Activated CD4-positive, alpha-beta memory T cell treated with anti-CD3 and anti-CD28 coated beads for 36 hours (primary cell): Measurements from ENCODE around the gene MICAL3. TPM values are rescaled to one million over a fixed set of nuclear protein-coding genes. Genes with fewer than 3 reads are reported as not detected.

Experiments
- CTCF ChIA-PET: fragments of 350-600 bp; sonication (Branson Sonifier 250); formaldehyde crosslinking; loops from one replicate; lab custom pipeline; 2021; ENCODE audit warnings: antibody characterized with exemption, inconsistent platforms; lab: Charles Lee
- POLR2A ChIA-PET: fragments of 350-600 bp; sonication (Branson Sonifier 250); formaldehyde crosslinking; loops from one replicate; lab custom pipeline; 2021; ENCODE audit warnings: antibody characterized with exemption; lab: Charles Lee
- DNase-seq: peaks from one replicate; pipeline ENCODE4 v3.0.0-alpha.2; 2020
- H3K27ac Mint-ChIP-seq: one replicate; pipeline ENCODE4 v1.8.0; 2021; ENCODE audit warnings: mixed read lengths
- H3K27me3 Mint-ChIP-seq: one replicate; pipeline ENCODE4 v1.8.0; 2021; ENCODE audit warnings: mixed read lengths
- H3K36me3 Mint-ChIP-seq: one replicate; pipeline ENCODE4 v1.8.0; 2021; ENCODE audit warnings: mixed read lengths
- H3K4me1 Mint-ChIP-seq: one replicate; pipeline ENCODE4 v1.8.0; 2021; ENCODE audit warnings: low read depth, mixed read lengths
- H3K4me3 Mint-ChIP-seq: one replicate; pipeline ENCODE4 v1.8.0; 2021; ENCODE audit warnings: mild to moderate bottlenecking, mixed read lengths
- H3K9me3 Mint-ChIP-seq: one replicate; pipeline ENCODE4 v1.8.0; 2021; ENCODE audit warnings: mixed read lengths
- intact Hi-C: fragments of 100-400 bp; cut with micrococcal nuclease; formaldehyde crosslinking; loops from one replicate; pipeline ENCODE4 v1.15.1; 2023
- total RNA-seq, 2 experiments: library from RNA; stranded (reverse); gene quantifications; one replicate each; pipeline ENCODE4 v1.2.3, GENCODE V29; 2021

MICAL3 gene
- total RNA-seq, 2 experiments from 2014 or later: 29.7 to 37.2 TPM

- H3K4me3 Mint-ChIP-seq: no peak overlapping the region
- H3K9me3 Mint-ChIP-seq: no peaks in the 10 kb centered on the region
- ChIA-PET POLR2A (no interaction called here), CTCF (interaction anchor here (1.3 to 1.4 kb wide), 2 partner anchors 15 to 209 kb away, joined by 3 read pairs; partner anchors contain the start of gene MICAL3)
- no peaks in the 10 kb centered on the region for H3K27me3 Mint-ChIP-seq
- no peak for DNase-seq
- no peak overlapping the region for H3K27ac Mint-ChIP-seq
- intact Hi-C loops: no loop called here
- peaks cover 4% of the 10 kb centered on the region for H3K36me3 Mint-ChIP-seq
- H3K4me1 Mint-ChIP-seq: no peaks in the 10 kb centered on the region
Observed at GRCh38 chr22:17815703-17816254, 208.6 kb downstream of the MICAL3 start.

- H3K27ac Mint-ChIP-seq: no peak overlapping the region
Observed at GRCh38 chr22:17814830-17815229, 209.5 kb downstream of the MICAL3 start.

GRCh38 chr22:17814084-17814483, 210.3 kb downstream of the MICAL3 start:
- intact Hi-C loops: no loop called here
- H3K27ac Mint-ChIP-seq: no peak overlapping the region
- H3K36me3 Mint-ChIP-seq: peaks cover 8% of the 10 kb centered on the region
- H3K4me1 Mint-ChIP-seq: no peaks in the 10 kb centered on the region
- POLR2A ChIA-PET: interaction anchor here (0.6 kb wide), 1 partner anchor 59 kb away, joined by 3 read pairs; no protein-coding TSS in a partner anchor
- CTCF ChIA-PET: no interaction called here
- DNase-seq: no peak
- H3K4me3 Mint-ChIP-seq: no peak overlapping the region
- no peaks in the 10 kb centered on the region for H3K9me3 Mint-ChIP-seq
- no peaks in the 10 kb centered on the region for H3K27me3 Mint-ChIP-seq

More at GRCh38 chr22:17814830-17815229, 209.5 kb downstream of the MICAL3 start:
- H3K36me3 Mint-ChIP-seq: peaks cover 8% of the 10 kb centered on the region
- no peaks in the 10 kb centered on the region for H3K4me1 Mint-ChIP-seq
- no peak for DNase-seq
- ChIA-PET CTCF (interaction anchor here (1.3 to 1.4 kb wide), 2 partner anchors 16 to 210 kb away, joined by 3 read pairs; partner anchors contain the start of gene MICAL3), POLR2A (interaction anchor here (0.6 kb wide), 1 partner anchor 60 kb away, joined by 3 read pairs; no protein-coding TSS in a partner anchor)
- intact Hi-C loops: no loop called here
- H3K27me3 Mint-ChIP-seq: no peaks in the 10 kb centered on the region
- H3K9me3 Mint-ChIP-seq: no peaks in the 10 kb centered on the region
- H3K4me3 Mint-ChIP-seq: no peak overlapping the region

GRCh38 chr22:17811119-17811518, 213.2 kb downstream of the MICAL3 start:
- no peaks in the 10 kb centered on the region for H3K27me3 Mint-ChIP-seq
- ChIA-PET POLR2A (no interaction called here), CTCF (interaction anchor here (2.1 kb wide), 1 partner anchor 19 kb away, joined by 8 read pairs; no protein-coding TSS in a partner anchor)
- H3K36me3 Mint-ChIP-seq: peaks cover 18% of the 10 kb centered on the region
- H3K27ac Mint-ChIP-seq: no peak overlapping the region
- no peak overlapping the region for H3K4me3 Mint-ChIP-seq
- DNase-seq: no peak
- no peaks in the 10 kb centered on the region for H3K9me3 Mint-ChIP-seq
- intact Hi-C loops: no loop called here
- H3K4me1 Mint-ChIP-seq: no peaks in the 10 kb centered on the region

GRCh38 chr22:17810570-17811116, 213.7 kb downstream of the MICAL3 start:
- CTCF ChIA-PET: interaction anchor here (1.1 to 2.1 kb wide), 2 partner anchors 20 to 26 kb away, joined by 3 to 8 read pairs; no protein-coding TSS in a partner anchor
- DNase-seq: no peak
- Mint-ChIP-seq H3K4me1 (no peaks in the 10 kb centered on the region), H3K27me3 (no peaks in the 10 kb centered on the region), H3K27ac (no peak overlapping the region), H3K36me3 (peaks cover 20% of the 10 kb centered on the region), H3K9me3 (no peaks in the 10 kb centered on the region), H3K4me3 (no peak overlapping the region)
- intact Hi-C loops: no loop called here
- POLR2A ChIA-PET: no interaction called here

GRCh38 chr22:17808693-17809403, 215.5 kb downstream of the MICAL3 start:
- Mint-ChIP-seq H3K4me1 (no peaks in the 10 kb centered on the region), H3K4me3 (no peak overlapping the region), H3K27ac (no peak overlapping the region), H3K9me3 (no peaks in the 10 kb centered on the region), H3K27me3 (no peaks in the 10 kb centered on the region), H3K36me3 (peaks cover 19% of the 10 kb centered on the region)
- ChIA-PET POLR2A (interaction anchor here (0.7 kb wide), 1 partner anchor 21 kb away, joined by 3 read pairs; no protein-coding TSS in a partner anchor), CTCF (interaction anchor here (2.1 kb wide), 1 partner anchor 21 kb away, joined by 8 read pairs; no protein-coding TSS in a partner anchor)
- DNase-seq: no peak
- intact Hi-C loops: no loop called here

GRCh38 chr22:17807578-17808410, 216.6 kb downstream of the MICAL3 start:
- Mint-ChIP-seq H3K9me3 (no peaks in the 10 kb centered on the region), H3K27me3 (no peaks in the 10 kb centered on the region), H3K4me3 (no peak overlapping the region)

GRCh38 chr22:17807086-17807485, 217.3 kb downstream of the MICAL3 start:
- Mint-ChIP-seq H3K4me1 (no peaks in the 10 kb centered on the region), H3K27me3 (no peaks in the 10 kb centered on the region), H3K4me3 (no peak overlapping the region), H3K27ac (no peak overlapping the region), H3K36me3 (peaks cover 17% of the 10 kb centered on the region), H3K9me3 (no peaks in the 10 kb centered on the region)
- POLR2A ChIA-PET: no interaction called here
- CTCF ChIA-PET: interaction anchor here (0.5 kb wide), 1 partner anchor 299 kb away, joined by 3 read pairs; no protein-coding TSS in a partner anchor
- DNase-seq: no peak
- intact Hi-C loops: no loop called here

More at GRCh38 chr22:17807578-17808410, 216.6 kb downstream of the MICAL3 start:
- ChIA-PET CTCF (no interaction called here), POLR2A (no interaction called here)
- Mint-ChIP-seq H3K4me1 (no peaks in the 10 kb centered on the region), H3K36me3 (peaks cover 17% of the 10 kb centered on the region), H3K27ac (no peak overlapping the region)
- intact Hi-C loops: no loop called here
- no peak for DNase-seq

- CTCF ChIA-PET: interaction anchor here (1.4 kb wide), 1 partner anchor 20 kb away, joined by 4 read pairs; no protein-coding TSS in a partner anchor
- Mint-ChIP-seq H3K4me3 (no peak overlapping the region), H3K9me3 (no peaks in the 10 kb centered on the region), H3K36me3 (peaks cover 17% of the 10 kb centered on the region), H3K4me1 (no peaks in the 10 kb centered on the region), H3K27ac (no peak overlapping the region), H3K27me3 (no peaks in the 10 kb centered on the region)
- POLR2A ChIA-PET: interaction anchor here (0.6 kb wide), 1 partner anchor 38 kb away, joined by 4 read pairs; no protein-coding TSS in a partner anchor
- no peak for DNase-seq
- intact Hi-C loops: no loop called here
Observed at GRCh38 chr22:17806437-17806836, 217.9 kb downstream of the MICAL3 start.

GRCh38 chr22:17804331-17805080, 219.9 kb downstream of the MICAL3 start:
- DNase-seq: no peak
- H3K9me3 Mint-ChIP-seq: no peaks in the 10 kb centered on the region
- no peaks in the 10 kb centered on the region for H3K4me1 Mint-ChIP-seq
- no peak overlapping the region for H3K27ac Mint-ChIP-seq
- CTCF ChIA-PET: no interaction called here
- peaks cover 13% of the 10 kb centered on the region for H3K36me3 Mint-ChIP-seq
- no peaks in the 10 kb centered on the region for H3K27me3 Mint-ChIP-seq
- intact Hi-C loops: no loop called here
- POLR2A ChIA-PET: no interaction called here
- no peak overlapping the region for H3K4me3 Mint-ChIP-seq
